IgD-negative memory B cell (primary cell): Measurements from ENCODE around the gene PPBP. TPM values are rescaled to one million over a fixed set of nuclear protein-coding genes. Genes with fewer than 3 reads are reported as not detected.
"Not testable (repeated sequence)": the region's sequence is repeated elsewhere in the genome, so short reads cannot be mapped to it uniquely, and the experiment has no call there.

Experiments used
- H3K27ac Mint-ChIP-seq, 3 donors: one replicate each; pipeline ENCODE4 v1.8.0; 2020 to 2022; ENCODE audit warnings: mild to moderate bottlenecking in 3 of 3, mixed read lengths in 3 of 3, moderate library complexity in 1 of 3
- H3K27me3 Mint-ChIP-seq: one replicate; pipeline ENCODE4 v1.8.0; 2021; ENCODE audit warnings: mixed read lengths
- H3K36me3 Mint-ChIP-seq: one replicate; pipeline ENCODE4 v1.8.0; 2020; ENCODE audit warnings: mild to moderate bottlenecking, mixed read lengths
- H3K4me1 Mint-ChIP-seq, 3 donors: one replicate each; pipeline ENCODE4 v1.8.0; 2020 to 2022; ENCODE audit warnings: mixed read lengths in 3 of 3, mild to moderate bottlenecking in 1 of 3
- H3K4me3 Mint-ChIP-seq, 4 donors: one replicate each; pipeline ENCODE4 v1.8.0; 2020 to 2022; ENCODE audit warnings: mild to moderate bottlenecking in 4 of 4, mixed read lengths in 4 of 4, moderate library complexity in 3 of 4
- H3K9me3 Mint-ChIP-seq, 3 donors: one replicate each; pipeline ENCODE4 v1.8.0; 2020 to 2021; ENCODE audit warnings: mixed read lengths in 3 of 3, mild to moderate bottlenecking in 1 of 3
- polyA plus RNA-seq: library from polyadenylated mRNA; unstranded; fragments of 300-500 nt; fragmentation: Illumina TruSeq; gene quantifications from one replicate; pipeline ENCODE4 v1.2.3, GENCODE V29; 2021

PPBP gene
- polyA plus RNA-seq, 1 donor from 2014 or later: 65.7 TPM

- H3K4me3 Mint-ChIP-seq: no peak overlapping the region
Measured at GRCh38 chr4:73979407-73979957, 8.5 kb downstream of the PPBP start.

GRCh38 chr4:73978886-73979285 lies 9.1 kb downstream of the PPBP start:
- Mint-ChIP-seq H3K4me3 (no peak overlapping the region), H3K36me3 (no peaks in the 10 kb centered on the region), H3K27me3 (peaks cover 4% of the 10 kb centered on the region), H3K9me3 (peaks cover 2 to 5% (median 4%) of the 10 kb centered on the region in 3 donors), H3K4me1 (no peaks in the 10 kb centered on the region), H3K27ac (no peak overlapping the region)

More at GRCh38 chr4:73979407-73979957, 8.5 kb downstream of the PPBP start:
- H3K4me1 Mint-ChIP-seq: no peaks in the 10 kb centered on the region
- peaks cover 2 to 4% (median 4%) of the 10 kb centered on the region in 3 donors for H3K9me3 Mint-ChIP-seq
- no peaks in the 10 kb centered on the region for H3K36me3 Mint-ChIP-seq
- no peak overlapping the region for H3K27ac Mint-ChIP-seq
- H3K27me3 Mint-ChIP-seq: peaks cover 4% of the 10 kb centered on the region

GRCh38 chr4:73976716-73977115 lies 11.3 kb downstream of the PPBP start:
- peaks cover 4% of the 10 kb centered on the region for H3K27me3 Mint-ChIP-seq
- H3K4me3 Mint-ChIP-seq: no peak overlapping the region
- H3K27ac Mint-ChIP-seq: no peak overlapping the region
- H3K36me3 Mint-ChIP-seq: no peaks in the 10 kb centered on the region
- H3K9me3 Mint-ChIP-seq: peaks cover 6 to 18% (median 6%) of the 10 kb centered on the region in 3 donors
- no peaks in the 10 kb centered on the region for H3K4me1 Mint-ChIP-seq

- no peaks in the 10 kb centered on the region for H3K4me1 Mint-ChIP-seq
- H3K27ac Mint-ChIP-seq: no peak overlapping the region
- no peaks in the 10 kb centered on the region for H3K36me3 Mint-ChIP-seq
- H3K9me3 Mint-ChIP-seq: peaks cover 4 to 23% (median 6%) of the 10 kb centered on the region in 3 donors
- peaks cover 3% of the 10 kb centered on the region for H3K27me3 Mint-ChIP-seq
- no peak overlapping the region for H3K4me3 Mint-ChIP-seq
Measured at GRCh38 chr4:73976217-73976616, 11.8 kb downstream of the PPBP start.

GRCh38 chr4:73974352-73974751 lies 13.6 kb downstream of the PPBP start:
- no peaks in the 10 kb centered on the region for H3K4me1 Mint-ChIP-seq
- H3K36me3 Mint-ChIP-seq: peaks cover 2% of the 10 kb centered on the region
- no peaks in the 10 kb centered on the region for H3K27me3 Mint-ChIP-seq
- H3K4me3 Mint-ChIP-seq: no peak overlapping the region
- H3K27ac Mint-ChIP-seq: no peak overlapping the region
- H3K9me3 Mint-ChIP-seq: peaks cover 3 to 33% (median 6%) of the 10 kb centered on the region in 3 donors

- Mint-ChIP-seq H3K9me3 (peaks cover 1 to 33% (median 3%) of the 10 kb centered on the region in 3 donors), H3K4me3 (no peak overlapping the region), H3K27me3 (no peaks in the 10 kb centered on the region), H3K4me1 (no peaks in the 10 kb centered on the region), H3K36me3 (peaks cover 2% of the 10 kb centered on the region), H3K27ac (no peak overlapping the region)
Measured at GRCh38 chr4:73970945-73971344, 17.0 kb downstream of the PPBP start.

- no peak overlapping the region for H3K4me3 Mint-ChIP-seq
- no peak overlapping the region for H3K27ac Mint-ChIP-seq
- peaks cover 1 to 29% (median 3%) of the 10 kb centered on the region in 3 donors for H3K9me3 Mint-ChIP-seq
- H3K36me3 Mint-ChIP-seq: peaks cover 2% of the 10 kb centered on the region
- H3K4me1 Mint-ChIP-seq: no peaks in the 10 kb centered on the region
- H3K27me3 Mint-ChIP-seq: no peaks in the 10 kb centered on the region
Measured at GRCh38 chr4:73970011-73970410, 18.0 kb downstream of the PPBP start.

GRCh38 chr4:73967866-73968265 lies 20.1 kb downstream of the PPBP start:
- peaks cover 0 to 21% (median 3%) of the 10 kb centered on the region in 3 donors for H3K9me3 Mint-ChIP-seq
- H3K4me1 Mint-ChIP-seq: no peaks in the 10 kb centered on the region
- H3K36me3 Mint-ChIP-seq: peaks cover 2% of the 10 kb centered on the region
- no peak overlapping the region for H3K4me3 Mint-ChIP-seq
- H3K27me3 Mint-ChIP-seq: no peaks in the 10 kb centered on the region
- H3K27ac Mint-ChIP-seq: no peak overlapping the region

GRCh38 chr4:73964862-73965611 lies 23.0 kb downstream of the PPBP start:
- Mint-ChIP-seq H3K4me1 (no peaks in the 10 kb centered on the region), H3K27me3 (no peaks in the 10 kb centered on the region), H3K9me3 (peaks cover 0 to 10% (median 6%) of the 10 kb centered on the region in 3 donors), H3K27ac (no peak overlapping the region), H3K4me3 (no peak overlapping the region), H3K36me3 (no peaks in the 10 kb centered on the region)

- no peak overlapping the region for H3K27ac Mint-ChIP-seq
- H3K4me3 Mint-ChIP-seq: no peak overlapping the region
- peaks cover 0 to 10% (median 8%) of the 10 kb centered on the region in 3 donors for H3K9me3 Mint-ChIP-seq
- H3K36me3 Mint-ChIP-seq: no peaks in the 10 kb centered on the region
- H3K27me3 Mint-ChIP-seq: no peaks in the 10 kb centered on the region
- no peaks in the 10 kb centered on the region for H3K4me1 Mint-ChIP-seq
Measured at GRCh38 chr4:73962724-73963123, 25.3 kb downstream of the PPBP start.

GRCh38 chr4:73959041-73959440 lies 28.9 kb downstream of the PPBP start:
- H3K4me1 Mint-ChIP-seq, H3K27me3 Mint-ChIP-seq, H3K4me3 Mint-ChIP-seq, H3K36me3 Mint-ChIP-seq, H3K27ac Mint-ChIP-seq: not testable (repeated sequence)
- H3K9me3 Mint-ChIP-seq: peaks cover 5 to 22% (median 10%) of the 10 kb centered on the region in 3 donors

- no peak overlapping the region for H3K4me3 Mint-ChIP-seq
- no peak overlapping the region for H3K27ac Mint-ChIP-seq
- H3K4me1 Mint-ChIP-seq: no peaks in the 10 kb centered on the region
- peaks cover 2% of the 10 kb centered on the region for H3K36me3 Mint-ChIP-seq
- peaks cover 2 to 12% (median 8%) of the 10 kb centered on the region in 3 donors for H3K9me3 Mint-ChIP-seq
- no peaks in the 10 kb centered on the region for H3K27me3 Mint-ChIP-seq
Measured at GRCh38 chr4:73952352-73952751, 35.6 kb downstream of the PPBP start.

GRCh38 chr4:73950376-73950920 lies 37.5 kb downstream of the PPBP start:
- H3K4me3 Mint-ChIP-seq, H3K9me3 Mint-ChIP-seq, H3K4me1 Mint-ChIP-seq, H3K27me3 Mint-ChIP-seq, H3K27ac Mint-ChIP-seq, H3K36me3 Mint-ChIP-seq: not testable (repeated sequence)

- Mint-ChIP-seq H3K9me3 (peaks cover under 1 to 3% (median under 1%) of the 10 kb centered on the region in 3 donors), H3K36me3 (no peaks in the 10 kb centered on the region), H3K4me1 (no peaks in the 10 kb centered on the region), H3K27me3 (peaks cover 12% of the 10 kb centered on the region), H3K27ac (no peak overlapping the region), H3K4me3 (no peak overlapping the region)
Measured at GRCh38 chr4:73948990-73949706, 38.8 kb downstream of the PPBP start.

- H3K36me3 Mint-ChIP-seq: no peaks in the 10 kb centered on the region
- no peak overlapping the region for H3K4me3 Mint-ChIP-seq
- no peak overlapping the region for H3K27ac Mint-ChIP-seq
- peaks cover 0 to 3% (median 0%) of the 10 kb centered on the region in 3 donors for H3K9me3 Mint-ChIP-seq
- H3K4me1 Mint-ChIP-seq: no peaks in the 10 kb centered on the region
- peaks cover 17% of the 10 kb centered on the region for H3K27me3 Mint-ChIP-seq
Measured at GRCh38 chr4:73948291-73948690, 39.7 kb downstream of the PPBP start.
